CD4-positive, alpha-beta T cell treated with Interleukin-2 at 100 ng/mL for 4 hours (primary cell): ENCODE data around the gene PRCP.
"Not testable (repeated sequence)": the region's sequence is repeated elsewhere in the genome, so short reads cannot be mapped to it uniquely, and the experiment has no call there.

ENCODE experiments used
- DNase-seq: peaks from one replicate; pipeline ENCODE4 v3.0.0-alpha.2; 2020; ENCODE audit warnings: low spot score

Gene PRCP

GRCh38 chr11:82871646-82872045 lies 28.6 kb downstream of the PRCP start:
- no peak for DNase-seq

GRCh38 chr11:82869657-82870056 lies 30.6 kb downstream of the PRCP start:
- DNase-seq: no peak

- DNase-seq: peak; percentile 83
Measured at GRCh38 chr11:82867495-82868082, 32.6 kb downstream of the PRCP start.

GRCh38 chr11:82865841-82866240 lies 34.4 kb downstream of the PRCP start:
- no peak for DNase-seq

- DNase-seq: peak; percentile 16
Measured at GRCh38 chr11:82864268-82864667, 36.0 kb downstream of the PRCP start.

- DNase-seq: no peak
Measured at GRCh38 chr11:82863209-82863608, 37.0 kb downstream of the PRCP start.

GRCh38 chr11:82862379-82862778 lies 37.9 kb downstream of the PRCP start:
- no peak for DNase-seq

GRCh38 chr11:82859750-82860149 lies 40.5 kb downstream of the PRCP start:
- no peak for DNase-seq

- no peak for DNase-seq
Measured at GRCh38 chr11:82858556-82859091, 41.6 kb downstream of the PRCP start.

- DNase-seq: no peak
Measured at GRCh38 chr11:82858133-82858532, 42.1 kb downstream of the PRCP start.

- no peak for DNase-seq
Measured at GRCh38 chr11:82857145-82857544, 43.1 kb downstream of the PRCP start.

- no peak for DNase-seq
Measured at GRCh38 chr11:82855616-82856015, 44.6 kb downstream of the PRCP start.

- DNase-seq: not testable (repeated sequence)
Measured at GRCh38 chr11:82854916-82855315, 45.3 kb downstream of the PRCP start.

GRCh38 chr11:82854242-82854641 lies 46.0 kb downstream of the PRCP start:
- DNase-seq: no peak

- no peak for DNase-seq
Measured at GRCh38 chr11:82848829-82849228, 51.4 kb downstream of the PRCP start.

- DNase-seq: no peak
Measured at GRCh38 chr11:82845356-82846353, 54.6 kb downstream of the PRCP start.

GRCh38 chr11:82843057-82843795 lies 57.0 kb downstream of the PRCP start:
- no peak for DNase-seq

GRCh38 chr11:82842019-82842418 lies 58.2 kb downstream of the PRCP start:
- DNase-seq: no peak

GRCh38 chr11:82837650-82838049 lies 62.6 kb downstream of the PRCP start:
- DNase-seq: no peak

- DNase-seq: no peak
Measured at GRCh38 chr11:82832983-82833382, 67.2 kb downstream of the PRCP start.

- DNase-seq: no peak
Measured at GRCh38 chr11:82831364-82831763, 68.9 kb downstream of the PRCP start.

- no peak for DNase-seq
Measured at GRCh38 chr11:82830746-82831145, 69.5 kb downstream of the PRCP start.
